Stimulated activated CD4-positive, alpha-beta T cell treated with anti-CD3 and anti-CD28 coated beads, TNF-alpha, amount 100 ng/mL, for 1 hour (primary cell): ENCODE results near the gene GTSE1.

Experiments
- DNase-seq, 3 donors: peaks; one replicate each; pipeline ENCODE4 v3.0.0-alpha.2; 2020; ENCODE audit warnings: low read depth in 3 of 3, low spot score in 1 of 3

GTSE1 gene

DNA sequence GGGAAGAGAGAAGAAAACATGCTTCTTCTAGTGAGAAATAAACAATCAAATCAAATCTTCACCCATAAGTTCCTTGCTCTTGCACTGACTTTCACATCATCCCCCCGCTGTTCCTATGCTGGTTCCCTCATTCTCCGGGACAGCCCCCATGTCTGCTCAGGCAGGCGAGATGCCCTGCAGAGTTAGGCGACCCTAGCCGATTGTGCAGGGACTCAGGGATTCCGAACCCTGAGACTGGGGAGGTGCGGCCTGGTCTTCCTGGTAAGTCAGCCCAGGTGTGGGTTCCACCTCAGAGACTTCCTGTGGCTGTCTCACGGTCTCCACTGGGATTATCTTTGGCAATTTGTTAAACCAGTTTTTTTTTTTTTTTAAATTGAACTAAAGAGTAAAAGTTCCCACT, 22.3 kb upstream of the GTSE1 start:
- no peak for DNase-seq

DNA sequence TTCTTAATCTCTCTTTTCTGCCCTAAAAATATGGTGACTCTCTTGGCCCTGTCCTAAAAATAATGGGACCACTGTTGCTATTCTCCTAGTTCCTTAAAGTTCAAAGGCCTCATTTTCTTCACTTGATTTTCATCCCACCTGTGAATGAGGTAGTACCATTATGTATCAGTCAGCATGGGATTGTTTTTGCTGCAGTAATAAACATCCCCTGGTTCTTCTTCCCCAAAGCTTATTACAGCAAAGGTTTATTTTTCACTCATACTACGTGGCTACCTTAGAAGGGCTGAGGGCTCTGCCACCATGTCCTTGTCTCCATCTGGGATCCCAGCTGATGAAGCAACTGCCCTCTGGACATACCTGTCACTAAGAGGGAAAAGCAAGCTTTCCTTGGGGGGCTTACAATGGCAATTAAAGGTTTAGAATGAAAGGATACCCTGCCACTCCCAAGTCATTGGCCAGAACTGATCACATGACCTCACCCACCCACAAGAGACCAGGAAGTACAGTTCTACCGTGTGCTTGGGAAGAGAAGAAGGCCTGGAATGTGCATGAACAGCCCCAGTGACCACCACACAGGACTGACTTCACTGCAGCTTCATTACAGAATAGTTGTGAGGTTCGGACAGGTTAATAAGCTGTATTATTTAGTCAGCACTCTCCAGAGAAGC, 21.1 kb upstream of the GTSE1 start:
- no peak for DNase-seq

DNA sequence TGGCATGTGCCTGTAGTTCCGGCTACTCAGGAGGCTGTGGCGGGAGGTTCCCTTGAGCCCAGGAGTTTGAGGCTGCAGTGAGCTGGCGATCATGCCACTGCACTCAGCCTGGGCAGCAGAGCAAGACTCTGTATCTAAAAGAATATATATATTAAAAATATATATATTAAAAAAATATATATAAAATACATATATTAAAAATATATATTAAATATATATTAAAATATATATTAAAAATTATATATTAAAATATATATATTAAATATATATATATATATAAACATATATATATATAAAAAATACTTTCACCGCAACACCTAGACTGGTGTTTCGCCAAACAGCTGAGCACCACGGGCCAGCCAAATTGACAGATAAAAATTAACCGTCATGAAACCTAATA, 20.1 kb upstream of the GTSE1 start:
- no peak for DNase-seq

DNA sequence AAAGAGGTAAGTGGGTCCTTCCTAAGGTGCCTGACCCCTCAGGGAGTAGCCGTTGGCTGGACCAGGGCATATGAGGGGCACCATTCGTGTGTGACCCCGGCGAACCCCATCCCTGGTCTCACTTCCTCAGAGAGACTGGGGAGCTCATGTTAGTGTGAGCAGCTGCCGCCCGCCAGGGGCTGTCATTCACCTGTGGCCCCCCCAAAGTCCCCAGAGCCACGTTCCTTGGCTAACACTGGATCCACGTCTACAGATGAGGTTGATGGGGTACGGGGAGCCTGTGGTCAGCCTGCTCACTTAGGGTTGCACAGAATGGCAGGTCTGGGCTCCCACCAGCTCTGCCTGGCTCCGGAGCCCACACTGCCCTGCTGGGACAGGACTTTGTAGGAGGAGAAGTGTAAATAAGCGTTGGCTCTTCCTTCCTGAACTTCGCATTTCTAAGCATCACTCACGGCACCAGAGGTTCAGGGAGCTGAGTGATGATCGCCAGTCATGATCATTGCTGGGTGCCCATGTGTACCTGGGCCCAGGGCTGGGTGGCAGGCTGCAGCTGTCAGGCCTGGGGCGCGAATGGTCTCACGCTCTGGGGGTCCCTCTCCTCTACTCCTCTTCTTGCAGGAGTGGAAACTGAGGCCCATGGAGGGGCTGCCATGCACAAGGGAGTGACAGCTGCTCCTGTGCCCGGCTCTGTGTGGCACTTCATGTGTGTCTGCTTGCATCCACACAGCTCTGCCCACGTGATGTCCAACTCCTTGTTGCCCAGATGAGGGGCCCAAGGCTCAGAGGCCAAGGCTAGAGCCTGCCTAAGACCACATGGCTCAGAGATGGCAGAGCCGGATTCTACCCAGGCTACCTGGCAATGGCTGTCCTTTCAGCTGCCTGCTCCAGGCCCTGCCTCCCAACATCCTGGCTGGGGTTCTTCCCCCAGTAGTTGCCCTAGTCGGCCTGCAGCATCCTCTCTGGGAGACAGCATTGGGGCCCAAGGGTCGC, 17.7 kb upstream of the GTSE1 start:
- DNase-seq = no peak

DNA sequence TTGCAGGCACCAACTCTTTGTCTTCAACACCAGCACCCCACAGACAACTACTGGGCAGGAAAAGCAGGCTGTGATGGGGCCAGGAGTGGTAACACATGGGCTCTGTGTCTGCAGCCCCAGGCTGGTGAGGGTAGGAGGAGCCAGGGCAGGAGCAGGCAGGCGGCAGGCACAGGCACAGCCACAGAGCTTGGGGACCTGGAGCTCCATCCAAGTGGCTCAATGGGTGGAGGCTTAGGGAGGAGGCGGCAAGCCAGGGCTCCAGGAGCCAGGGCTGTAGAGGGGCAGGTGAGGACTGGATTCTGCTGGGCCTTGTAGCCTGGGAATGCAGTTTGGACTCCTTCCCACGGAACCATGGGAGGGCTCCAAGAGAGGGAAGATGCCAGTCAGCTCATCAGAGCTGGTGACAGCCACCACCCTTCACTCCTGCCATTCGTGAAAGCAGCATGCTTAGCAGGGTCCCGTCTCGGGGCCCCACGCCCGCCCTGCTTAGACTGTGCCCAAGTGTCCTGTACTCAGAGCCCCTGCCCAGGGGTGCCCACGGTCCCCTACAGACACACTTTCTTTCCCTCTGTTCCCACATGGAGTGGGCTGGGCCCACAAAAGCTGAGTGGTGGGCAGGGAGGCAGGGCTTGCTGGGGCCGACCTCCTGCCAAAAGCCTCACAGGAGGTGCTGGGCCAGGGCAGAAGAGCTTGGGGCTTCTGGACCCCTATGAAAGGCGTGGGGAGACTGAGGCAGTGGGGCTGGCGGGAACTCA, 16.4 kb upstream of the GTSE1 start:
- DNase-seq = no peak

DNA sequence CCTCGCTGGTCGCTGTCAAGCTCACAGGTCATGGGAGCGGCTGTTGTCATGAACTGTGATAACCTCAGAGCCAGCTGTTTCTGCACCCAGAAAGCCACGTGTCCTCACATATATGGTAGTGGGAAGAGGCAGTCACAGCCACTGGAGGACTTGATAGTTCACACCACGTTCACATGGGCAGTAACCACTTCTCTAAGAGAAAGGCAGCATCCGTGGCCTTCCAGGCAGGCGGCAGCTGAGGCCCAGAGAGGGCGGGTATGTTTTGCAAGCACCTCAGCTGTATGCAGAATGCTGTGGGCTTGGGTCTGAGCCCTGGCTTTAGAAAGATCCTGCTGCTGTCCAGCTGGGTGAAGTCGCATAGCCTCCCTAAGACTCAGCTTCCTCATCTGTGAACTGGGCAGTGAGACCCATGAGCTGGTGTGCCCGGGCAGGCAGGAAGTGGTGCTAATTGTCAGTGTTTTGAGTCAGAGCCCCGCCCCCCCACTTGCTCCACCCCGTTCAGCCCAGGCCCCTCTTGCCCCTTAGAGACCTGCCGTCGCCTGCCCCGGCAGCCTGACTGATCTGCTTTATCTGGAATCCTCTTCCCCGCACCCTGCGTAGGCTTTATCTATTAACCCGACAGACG, 15.6 kb upstream of the GTSE1 start:
- DNase-seq = no peak

DNA sequence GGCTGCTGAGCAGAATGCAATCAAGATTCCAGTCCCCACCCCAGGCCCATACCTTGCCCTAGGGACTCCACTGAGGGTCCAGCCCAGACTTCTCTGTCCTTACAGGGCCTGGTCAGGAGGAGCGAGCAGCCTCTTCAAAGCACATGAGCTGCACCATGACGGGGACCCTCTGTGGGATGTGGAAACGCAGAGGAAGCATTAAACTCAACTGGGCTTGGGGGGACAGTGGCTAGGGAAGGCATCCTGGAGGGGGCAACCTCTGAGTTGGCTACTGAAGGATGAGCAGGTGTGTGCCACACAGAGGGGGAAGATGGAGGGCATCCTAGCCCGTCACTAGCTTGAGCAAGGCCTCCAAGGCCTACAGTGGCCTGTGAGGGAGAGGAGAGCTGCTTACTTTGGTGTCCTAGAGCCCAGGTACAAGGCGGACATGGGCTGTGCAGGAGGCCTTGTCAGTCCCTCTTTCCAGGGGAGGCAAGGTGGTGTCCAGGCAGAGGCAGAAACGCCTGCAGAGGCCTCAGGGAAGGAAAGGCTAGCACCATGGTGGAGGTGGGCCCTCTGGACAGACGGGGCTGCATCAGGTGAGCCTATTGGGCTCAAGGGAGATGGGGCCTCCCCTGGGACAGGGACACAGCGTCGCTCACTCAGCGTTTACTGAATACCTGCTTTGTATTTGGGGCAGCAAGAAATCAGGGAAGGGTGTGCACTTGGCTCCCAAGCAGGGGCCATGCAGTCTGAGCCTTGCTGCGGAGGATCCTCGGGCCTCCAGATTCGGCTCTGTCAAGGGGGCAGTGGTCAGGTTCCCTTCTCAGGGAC, 14.6 kb upstream of the GTSE1 start:
- no peak for DNase-seq

DNA sequence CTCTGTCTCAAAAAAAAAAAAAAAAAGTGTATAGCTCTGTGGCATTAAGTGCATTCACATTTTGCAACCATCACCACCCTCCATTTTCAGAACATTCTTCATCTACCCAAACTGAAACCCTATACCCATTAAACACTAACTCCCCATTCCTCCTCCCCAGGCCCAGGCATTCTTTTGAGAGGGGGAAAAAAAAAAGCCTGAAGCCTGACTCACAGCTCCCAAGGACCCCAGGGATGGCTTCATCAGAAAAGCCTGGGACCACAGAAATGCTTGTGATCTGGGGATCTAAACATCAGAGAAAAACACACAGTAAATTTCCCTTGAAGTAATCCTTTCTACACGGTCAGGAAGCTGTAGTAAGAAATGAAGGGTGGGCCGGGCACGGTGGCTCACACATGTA, 10.7 kb upstream of the GTSE1 start:
- DNase-seq = no peak

DNA sequence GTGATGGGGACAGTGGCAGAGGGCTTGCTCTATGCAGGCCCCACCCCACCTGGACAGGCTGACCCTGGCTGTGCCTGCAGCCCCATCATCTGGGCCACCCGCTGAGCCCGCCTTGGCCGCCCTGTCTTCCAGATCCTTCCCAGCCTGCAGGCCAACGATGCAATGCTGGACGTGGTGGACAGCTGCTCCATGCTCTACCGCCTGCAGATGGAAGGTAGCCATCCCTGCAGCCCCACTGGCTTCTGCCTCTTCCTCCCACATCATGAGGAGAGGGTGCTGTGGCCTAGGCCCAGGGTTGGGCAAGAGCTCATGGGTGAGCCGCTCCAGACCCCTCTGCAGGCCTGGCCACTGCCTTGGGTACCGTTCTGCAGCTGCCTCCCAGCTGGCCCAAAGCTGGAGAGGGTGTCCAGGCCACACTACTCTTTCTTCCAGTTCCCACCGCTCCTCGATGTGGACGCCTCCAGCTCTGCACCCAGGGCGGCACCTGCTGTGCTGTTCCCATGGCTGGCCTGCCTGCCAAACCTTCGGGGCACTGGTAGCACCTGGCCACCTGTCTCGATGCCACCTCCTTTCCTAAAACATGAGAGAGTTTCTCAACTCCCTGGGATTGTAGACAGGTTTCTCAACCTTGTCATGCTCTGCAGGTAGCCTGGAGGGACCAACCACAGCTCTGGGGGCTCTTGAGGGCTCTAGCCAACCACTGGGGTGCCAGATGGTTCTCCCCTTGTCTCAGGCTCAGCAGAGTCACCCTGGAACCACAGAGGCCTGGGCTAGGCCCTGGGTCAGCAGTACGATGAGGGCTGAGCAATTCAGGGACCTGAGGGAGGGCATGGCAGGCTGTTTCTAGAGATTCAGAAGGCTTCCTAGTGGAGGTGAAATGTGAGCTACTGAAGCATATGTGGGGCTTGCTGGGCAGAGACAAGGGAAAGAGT, 9.5 kb upstream of the GTSE1 start:
- DNase-seq = no peak

DNA sequence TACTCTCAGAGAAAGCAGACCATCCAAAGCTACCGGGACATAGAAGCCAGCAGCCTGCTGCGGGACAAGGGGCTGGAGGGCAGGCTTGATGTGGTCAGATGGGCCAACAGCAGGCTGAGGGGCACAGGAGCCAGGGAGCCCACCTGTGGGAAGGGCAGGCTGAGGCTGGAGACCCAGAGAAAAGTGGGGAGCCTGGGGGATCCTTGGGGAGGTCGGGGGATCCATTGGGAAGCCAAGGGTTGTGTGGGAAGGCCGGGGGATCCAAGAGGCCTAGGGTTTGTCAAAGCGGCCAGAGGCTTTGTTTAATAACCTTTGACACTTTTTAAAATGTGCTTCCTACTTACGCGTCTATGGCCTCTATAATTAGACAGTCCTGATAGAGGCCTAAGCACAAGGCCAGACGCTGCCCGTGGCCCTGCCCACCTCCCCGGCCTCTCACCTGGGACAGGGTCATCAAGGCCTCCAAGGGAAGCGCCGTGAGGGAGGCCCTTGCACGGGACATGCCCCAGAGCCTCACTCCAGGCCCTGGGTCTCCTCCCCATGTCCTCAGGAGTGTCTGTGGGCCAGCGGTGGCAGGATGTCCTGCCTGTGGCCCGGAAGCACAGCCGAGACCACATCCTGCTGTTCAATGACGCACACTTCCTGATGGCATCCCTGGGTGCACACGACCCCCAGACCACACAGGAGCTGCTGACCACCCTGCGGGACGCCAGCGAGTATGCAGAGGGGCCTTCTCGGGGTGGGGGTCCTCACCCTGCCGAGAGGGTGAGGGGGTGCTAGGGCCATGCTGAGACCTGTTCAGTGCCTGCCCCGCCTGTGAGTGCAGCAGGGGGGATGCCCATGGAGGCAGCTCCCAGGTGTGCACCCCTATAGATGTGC, 8.6 kb upstream of the GTSE1 start:
- no peak for DNase-seq

DNA sequence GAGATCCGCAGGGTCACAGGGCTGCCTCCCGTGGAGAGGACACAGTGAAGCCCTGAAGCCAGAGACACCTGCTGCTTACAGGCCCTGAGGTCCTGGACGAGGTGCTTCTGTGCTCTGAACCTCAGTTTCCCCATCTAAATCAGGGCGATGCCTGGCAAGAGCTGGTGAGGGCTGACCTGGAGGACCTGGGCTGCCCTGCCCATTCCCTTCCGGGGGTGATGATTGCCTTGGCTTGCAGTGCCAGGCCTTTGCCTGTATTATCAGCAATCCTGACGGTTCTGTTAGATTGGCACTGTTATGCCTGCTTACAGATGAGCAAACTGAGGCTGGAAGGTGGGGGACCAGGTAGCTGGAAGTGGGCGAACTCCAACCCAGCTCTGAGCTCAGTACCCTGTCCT, 7.8 kb upstream of the GTSE1 start:
- DNase-seq = no peak

DNA sequence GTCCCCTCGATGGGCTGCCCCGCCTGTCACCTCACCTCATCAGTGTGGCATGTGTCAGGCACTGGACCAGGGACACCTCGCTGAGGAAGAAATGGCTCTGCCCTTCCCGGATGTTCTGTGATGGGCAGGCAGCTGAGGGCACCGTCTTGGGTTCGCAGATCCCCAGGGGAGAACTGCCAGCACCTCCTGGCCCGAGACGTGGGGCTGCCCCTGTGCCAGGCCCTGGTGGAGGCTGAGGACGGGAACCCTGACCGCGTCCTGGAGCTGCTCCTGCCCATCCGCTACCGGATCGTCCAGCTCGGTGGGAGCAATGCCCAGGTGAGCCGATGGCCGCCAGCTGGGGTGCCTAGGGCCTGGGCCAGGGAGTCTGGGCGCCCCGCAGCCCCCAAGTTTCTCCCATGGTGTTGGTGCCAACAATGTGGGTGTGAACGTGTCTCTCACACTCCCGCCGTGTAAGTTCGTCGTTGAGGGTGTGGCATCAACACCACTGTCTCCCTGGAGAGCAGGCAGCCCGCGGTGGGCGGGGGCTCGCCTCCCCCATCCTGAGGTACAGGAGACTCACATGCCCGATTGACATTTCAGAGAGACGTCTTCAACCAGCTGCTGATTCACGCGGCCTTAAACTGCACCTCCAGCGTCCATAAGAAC, 7.3 kb upstream of the GTSE1 start:
- no peak for DNase-seq

DNA sequence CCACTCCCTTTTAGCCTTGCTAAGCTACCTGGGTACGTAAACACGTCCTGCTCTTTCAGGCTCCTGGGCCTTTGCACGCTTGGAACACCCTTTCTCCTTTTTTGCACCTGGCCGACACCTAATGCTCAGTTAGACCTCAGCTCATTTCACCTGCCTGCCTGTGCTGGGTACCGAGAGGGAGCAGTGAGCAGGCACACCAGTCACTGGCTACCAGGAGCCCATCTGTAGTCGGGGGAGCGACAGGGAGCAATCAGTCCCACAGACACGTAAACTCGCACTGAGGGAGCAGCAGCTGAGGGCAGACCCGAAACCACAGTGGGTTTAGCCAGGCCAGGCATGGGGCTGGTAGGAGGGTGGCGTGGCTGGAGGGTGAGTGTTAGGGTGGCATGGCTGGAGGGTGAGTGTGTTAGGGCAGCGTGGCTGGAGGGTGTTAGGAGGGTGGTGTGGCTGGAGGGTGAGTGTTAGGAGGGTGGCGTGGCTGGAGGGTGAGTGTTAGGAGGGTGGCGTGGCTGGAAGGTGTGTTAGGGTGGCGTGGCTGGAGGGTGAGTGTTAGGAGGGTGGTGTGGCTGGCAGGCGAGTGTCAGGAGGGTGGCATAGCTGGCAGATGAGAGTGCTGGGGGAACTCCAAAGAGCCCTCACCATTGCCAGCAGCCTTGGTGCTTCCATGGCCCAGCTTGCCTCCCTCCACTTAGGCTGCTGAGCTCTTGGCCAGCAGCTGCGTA, 6.4 kb upstream of the GTSE1 start:
- DNase-seq = no peak

DNA sequence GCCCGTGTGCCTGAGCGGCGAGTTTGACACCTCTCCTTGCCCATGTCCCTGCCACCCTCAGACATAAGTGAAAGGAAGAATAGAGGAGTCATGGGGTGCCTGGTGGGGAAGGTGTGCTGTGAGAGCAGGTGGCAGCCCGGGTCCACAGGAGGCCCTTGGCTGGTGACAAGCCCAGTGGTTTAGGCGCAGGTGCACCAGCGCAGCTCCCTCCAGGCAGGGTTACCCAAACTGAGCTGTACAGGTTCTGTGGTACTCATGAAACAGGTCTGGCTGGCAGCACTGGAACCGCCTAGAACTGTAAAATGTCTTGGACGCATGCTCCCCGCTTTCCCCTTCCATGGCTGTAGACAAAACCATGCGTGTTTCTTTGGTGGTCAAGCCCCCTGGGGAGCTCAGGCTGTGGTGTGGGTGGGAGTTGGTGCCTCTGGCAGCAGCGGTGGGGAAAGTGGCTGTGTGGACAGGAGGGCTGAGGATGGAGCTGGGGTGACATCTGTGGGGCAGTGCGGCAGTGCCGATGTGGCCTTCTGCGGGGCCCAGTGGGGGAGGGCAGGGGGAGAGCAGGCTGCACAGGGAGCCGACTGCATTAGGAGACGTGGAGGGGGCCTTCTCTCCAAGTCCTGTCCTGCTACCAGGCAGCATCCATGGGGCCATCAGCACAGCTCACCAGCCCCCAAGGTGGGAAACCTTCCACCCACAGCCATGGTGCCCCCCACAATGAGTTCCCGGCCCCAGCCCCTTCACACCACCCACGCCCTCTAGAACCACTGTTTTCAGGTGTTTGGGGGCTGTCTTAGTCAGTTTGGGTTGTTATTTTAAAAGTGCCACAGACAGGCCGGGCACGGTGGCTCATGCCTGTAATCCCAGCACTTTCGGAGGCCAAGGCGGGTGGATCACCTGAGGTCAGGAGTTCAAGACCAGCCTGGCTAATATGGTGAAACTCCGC, 5.6 kb upstream of the GTSE1 start:
- no peak for DNase-seq

DNA sequence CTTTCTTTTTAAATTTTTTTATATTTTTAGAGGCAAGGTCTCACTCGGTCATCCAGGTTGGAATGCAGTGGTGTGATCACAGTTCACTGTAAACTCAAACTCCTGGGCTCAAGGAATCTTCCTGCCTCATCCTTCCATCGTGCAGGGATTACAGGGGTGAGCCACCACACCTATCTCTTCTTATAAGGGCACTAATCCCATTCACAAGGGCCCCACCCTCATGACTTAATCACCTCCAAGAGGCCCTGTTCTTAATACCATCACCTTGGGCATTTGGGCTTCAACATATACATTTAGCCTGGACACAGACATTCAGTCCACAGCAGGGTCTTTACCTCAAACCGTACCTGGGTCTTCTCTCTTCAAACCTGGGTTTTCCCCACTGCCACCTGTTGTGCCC, 4.5 kb upstream of the GTSE1 start:
- no peak for DNase-seq

DNA sequence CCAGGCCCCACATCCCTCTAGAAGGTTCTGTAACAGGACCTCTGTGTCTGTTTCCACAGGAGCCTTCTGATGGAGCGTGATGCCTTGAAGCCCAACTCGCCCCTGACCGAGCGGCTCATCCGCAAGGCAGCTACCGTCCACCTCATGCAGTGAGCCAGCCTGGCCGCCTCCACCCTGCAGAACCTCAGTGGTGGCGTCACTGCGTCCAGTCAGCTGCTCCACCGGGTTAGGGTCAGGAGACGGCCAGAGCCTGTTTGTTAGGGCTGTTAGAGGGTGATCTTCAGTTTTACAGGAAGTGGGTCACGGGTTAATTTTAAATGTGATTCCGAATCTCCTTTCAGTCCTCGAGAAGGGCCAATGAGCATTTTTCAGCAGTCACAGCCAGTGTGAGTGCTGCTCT, 3.9 kb upstream of the GTSE1 start:
- DNase-seq = no peak
